Neural cell (in vitro differentiated cells): ENCODE data around the gene FBXO2. TPM values are rescaled to one million over a fixed set of nuclear protein-coding genes. Genes with fewer than 3 reads are reported as not detected.
A peak's percentile ranks its signal among the peaks of the same experiment; 100 is the strongest.

Experiments
- H2AFZ ChIP-seq: fragments of 200-600, 300-800 bp; sonication (generic), shearing (Covaris generic); 2 replicates; pipeline ENCODE4 v1.6.0; 2014; ENCODE audit warnings: low read depth, mild to moderate bottlenecking, antibody characterized with exemption, low read length, moderate library complexity
- H3F3A ChIP-seq: fragments of 200-600 bp; shearing (Covaris generic); 2 replicates; pipeline ENCODE4 v1.6.1; 2016; ENCODE audit warnings: mild to moderate bottlenecking, moderate library complexity, mixed read lengths, antibody characterized with exemption, low read length; ENCODE audit not compliant: insufficient read depth, poor library complexity, severe bottlenecking
- H3K27ac ChIP-seq: fragments of 200-600, 300-800 bp; sonication (generic), shearing (Covaris generic); 2 replicates; pipeline ENCODE4 v1.5.1; 2014; ENCODE audit warnings: mild to moderate bottlenecking, low read length, moderate library complexity
- H3K27me3 ChIP-seq: fragments of 300-800, 200-600 bp; sonication (generic), shearing (Covaris generic); 2 replicates; pipeline ENCODE4 v1.6.0; 2014; ENCODE audit warnings: mild to moderate bottlenecking, low read depth, low read length, moderate library complexity; ENCODE audit not compliant: insufficient read depth
- H3K36me3 ChIP-seq: fragments of 300-800, 200-600 bp; sonication (generic), shearing (Covaris generic); 2 replicates; pipeline ENCODE4 v1.5.1; 2014; ENCODE audit warnings: mild to moderate bottlenecking, antibody characterized with exemption, low read length, moderate library complexity; ENCODE audit not compliant: insufficient read depth
- H3K4me2 ChIP-seq: fragments of 300-800, 200-600 bp; sonication (generic), shearing (Covaris generic); 2 replicates; pipeline ENCODE4 v1.6.0; 2014; ENCODE audit warnings: mild to moderate bottlenecking, low read length
- H3K4me3 ChIP-seq: fragments of 300-800, 200-600 bp; sonication (generic), shearing (Covaris generic); 2 replicates; pipeline ENCODE4 v1.5.1; 2014; ENCODE audit warnings: mild to moderate bottlenecking, low read length, moderate library complexity
- H3K79me2 ChIP-seq: fragments of 200-600 bp; shearing (Covaris generic); replicated peaks from 2 replicates; pipeline ENCODE4 v1.6.0; 2014; ENCODE audit warnings: mild to moderate bottlenecking, low read length, moderate library complexity; ENCODE audit not compliant: insufficient read depth
- H3K9ac ChIP-seq: fragments of 300-800, 200-600 bp; sonication (generic), shearing (Covaris generic); 2 replicates; pipeline ENCODE4 v1.6.1; 2016; ENCODE audit warnings: mild to moderate bottlenecking, low read length, mixed read lengths
- H3K9me2 ChIP-seq: fragments of 200-600 bp; shearing (Covaris generic); 2 replicates; pipeline ENCODE4 v1.6.1; 2016; ENCODE audit warnings: mild to moderate bottlenecking, low read length, mixed read lengths; ENCODE audit not compliant: insufficient read depth
- H3K9me3 ChIP-seq: fragments of 200-600, 300-800 bp; sonication (generic), shearing (Covaris generic); 2 replicates; pipeline ENCODE4 v1.6.1; 2016; ENCODE audit warnings: mild to moderate bottlenecking, mixed run types, low read length, moderate library complexity, mixed read lengths
- H4K20me1 ChIP-seq: fragments of 200-600 bp; shearing (Covaris generic); 2 replicates; pipeline ENCODE4 v1.6.1; 2016; ENCODE audit warnings: mild to moderate bottlenecking, mixed run types; ENCODE audit not compliant: insufficient read depth
- CTCF ChIP-seq: fragments of 450-650 bp; IDR thresholded peaks from 2 replicates; pipeline ENCODE4 v1.5.1; 2014; ENCODE audit warnings: antibody characterized with exemption, mild to moderate bottlenecking, moderate library complexity; ENCODE audit not compliant: poor library complexity, severe bottlenecking
- EP300 ChIP-seq: fragments of 450-650 bp; conservative IDR thresholded peaks from 2 replicates; pipeline ENCODE4 v1.6.1; 2014; ENCODE audit warnings: antibody characterized with exemption, mild to moderate bottlenecking, moderate library complexity; ENCODE audit not compliant: poor library complexity, severe bottlenecking
- EZH2 ChIP-seq: fragments of 200-600, 300-800 bp; shearing (Covaris generic), sonication (generic); IDR thresholded peaks from 2 replicates; pipeline ENCODE4 v1.6.1; 2014; ENCODE audit warnings: antibody characterized with exemption, low read length, borderline replicate concordance, mild to moderate bottlenecking; ENCODE audit not compliant: insufficient read depth, poor library complexity, severe bottlenecking
- MXI1 ChIP-seq: fragments of 450-650 bp; conservative IDR thresholded peaks from 2 replicates; pipeline ENCODE4 v1.6.1; 2014; ENCODE audit warnings: antibody characterized with exemption, mild to moderate bottlenecking; ENCODE audit not compliant: poor library complexity, severe bottlenecking
- POLR2AphosphoS5 ChIP-seq: IDR thresholded peaks from 2 replicates; pipeline ENCODE4 v1.6.1; 2012
- RAD21 ChIP-seq: fragments of 450-650 bp; conservative IDR thresholded peaks from 2 replicates; pipeline ENCODE4 v1.6.1; 2014; ENCODE audit warnings: antibody characterized with exemption, mild to moderate bottlenecking, moderate library complexity
- SMC3 ChIP-seq: fragments of 450-650 bp; conservative IDR thresholded peaks from 2 replicates; pipeline ENCODE4 v1.6.1; 2014; ENCODE audit warnings: antibody characterized with exemption, mild to moderate bottlenecking, moderate library complexity; ENCODE audit not compliant: poor library complexity
- TAF1 ChIP-seq: IDR thresholded peaks from 2 replicates; pipeline ENCODE4 v1.6.1; 2012; ENCODE audit warnings: low read depth
- polyA plus RNA-seq: library from polyadenylated mRNA; depleted of rRNA; stranded (reverse); fragments of >200 nt; gene quantifications from 2 replicates; pipeline ENCODE4 v1.2.3, GENCODE V29; 2014
- TF ChIP-seq, protein P1 (sequence below): IDR thresholded peaks from 2 replicates; pipeline ENCODE4 v1.6.1; 2012; ENCODE audit warnings: borderline replicate concordance

FBXO2 gene
- polyA plus RNA-seq, 1 donor from 2014 or later = 16.6 TPM

DNA sequence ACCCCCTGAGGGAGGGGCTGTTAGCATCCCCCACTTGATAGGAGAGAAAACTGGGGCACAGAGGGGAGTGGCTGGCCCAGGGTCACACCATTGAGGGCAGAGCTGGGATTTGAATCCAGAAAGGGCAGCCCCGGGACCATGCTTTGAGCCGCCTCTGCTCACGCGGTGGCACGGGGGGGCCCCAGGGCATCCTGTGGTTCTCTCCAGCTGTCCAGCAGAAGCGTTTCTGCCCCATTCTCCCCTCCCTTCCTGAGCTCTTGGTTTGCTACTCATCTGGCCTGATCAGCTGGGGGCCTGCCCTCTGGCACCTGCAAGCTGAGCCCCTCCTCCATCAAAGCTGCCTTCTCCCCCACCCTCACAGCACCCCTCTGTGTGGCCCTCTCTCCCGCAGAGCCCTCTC lies 37.5 kb downstream of the FBXO2 start:
- H3K4me2 ChIP-seq = no peak overlapping the region
- no peak overlapping the region for H3K27ac ChIP-seq
- H3F3A ChIP-seq = no peaks in the 10 kb centered on the region
- H3K36me3 ChIP-seq = no peaks in the 10 kb centered on the region
- H3K9me3 ChIP-seq = no peaks in the 10 kb centered on the region
- TF ChIP-seq TAF1 (no peak), EP300 (no peak), POLR2AphosphoS5 (no peak), RAD21 (no peak), SMC3 (no peak), EZH2 (no peak), MXI1 (no peak), CTCF (no peak)
- TF ChIP-seq, protein P1, sequence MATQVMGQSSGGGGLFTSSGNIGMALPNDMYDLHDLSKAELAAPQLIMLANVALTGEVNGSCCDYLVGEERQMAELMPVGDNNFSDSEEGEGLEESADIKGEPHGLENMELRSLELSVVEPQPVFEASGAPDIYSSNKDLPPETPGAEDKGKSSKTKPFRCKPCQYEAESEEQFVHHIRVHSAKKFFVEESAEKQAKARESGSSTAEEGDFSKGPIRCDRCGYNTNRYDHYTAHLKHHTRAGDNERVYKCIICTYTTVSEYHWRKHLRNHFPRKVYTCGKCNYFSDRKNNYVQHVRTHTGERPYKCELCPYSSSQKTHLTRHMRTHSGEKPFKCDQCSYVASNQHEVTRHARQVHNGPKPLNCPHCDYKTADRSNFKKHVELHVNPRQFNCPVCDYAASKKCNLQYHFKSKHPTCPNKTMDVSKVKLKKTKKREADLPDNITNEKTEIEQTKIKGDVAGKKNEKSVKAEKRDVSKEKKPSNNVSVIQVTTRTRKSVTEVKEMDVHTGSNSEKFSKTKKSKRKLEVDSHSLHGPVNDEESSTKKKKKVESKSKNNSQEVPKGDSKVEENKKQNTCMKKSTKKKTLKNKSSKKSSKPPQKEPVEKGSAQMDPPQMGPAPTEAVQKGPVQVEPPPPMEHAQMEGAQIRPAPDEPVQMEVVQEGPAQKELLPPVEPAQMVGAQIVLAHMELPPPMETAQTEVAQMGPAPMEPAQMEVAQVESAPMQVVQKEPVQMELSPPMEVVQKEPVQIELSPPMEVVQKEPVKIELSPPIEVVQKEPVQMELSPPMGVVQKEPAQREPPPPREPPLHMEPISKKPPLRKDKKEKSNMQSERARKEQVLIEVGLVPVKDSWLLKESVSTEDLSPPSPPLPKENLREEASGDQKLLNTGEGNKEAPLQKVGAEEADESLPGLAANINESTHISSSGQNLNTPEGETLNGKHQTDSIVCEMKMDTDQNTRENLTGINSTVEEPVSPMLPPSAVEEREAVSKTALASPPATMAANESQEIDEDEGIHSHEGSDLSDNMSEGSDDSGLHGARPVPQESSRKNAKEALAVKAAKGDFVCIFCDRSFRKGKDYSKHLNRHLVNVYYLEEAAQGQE = no peak
- no peaks in the 10 kb centered on the region for H3K79me2 ChIP-seq
- H3K4me3 ChIP-seq = no peak overlapping the region
- H3K27me3 ChIP-seq = no peaks in the 10 kb centered on the region
- H3K9ac ChIP-seq = no peak overlapping the region
- H4K20me1 ChIP-seq = no peaks in the 10 kb centered on the region
- H3K9me2 ChIP-seq = no peaks in the 10 kb centered on the region
- H2AFZ ChIP-seq = no peak overlapping the region

DNA sequence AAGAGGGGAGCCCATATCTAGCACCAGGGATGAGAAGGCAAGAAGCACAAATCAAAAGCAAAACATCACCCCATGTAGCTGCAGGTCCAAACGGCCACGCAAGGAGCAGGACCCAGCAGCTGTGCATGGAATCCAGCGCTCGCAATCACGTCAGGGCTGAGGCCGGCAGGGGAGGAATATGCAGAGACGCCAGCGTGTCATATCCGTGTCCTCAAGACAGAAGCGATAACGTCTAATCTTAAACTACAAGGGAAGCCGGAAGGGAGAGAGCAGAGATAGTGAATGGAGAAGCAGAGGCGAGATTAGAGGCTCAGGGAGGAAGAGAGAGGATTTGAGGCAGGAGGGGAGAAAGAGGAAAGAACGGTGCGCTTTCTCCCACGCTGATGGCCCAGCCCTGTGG lies 39.1 kb downstream of the FBXO2 start:
- peak; percentile 23 for TF ChIP-seq POLR2AphosphoS5
- no peak for TF ChIP-seq SMC3
- H4K20me1 ChIP-seq = no peaks in the 10 kb centered on the region

DNA sequence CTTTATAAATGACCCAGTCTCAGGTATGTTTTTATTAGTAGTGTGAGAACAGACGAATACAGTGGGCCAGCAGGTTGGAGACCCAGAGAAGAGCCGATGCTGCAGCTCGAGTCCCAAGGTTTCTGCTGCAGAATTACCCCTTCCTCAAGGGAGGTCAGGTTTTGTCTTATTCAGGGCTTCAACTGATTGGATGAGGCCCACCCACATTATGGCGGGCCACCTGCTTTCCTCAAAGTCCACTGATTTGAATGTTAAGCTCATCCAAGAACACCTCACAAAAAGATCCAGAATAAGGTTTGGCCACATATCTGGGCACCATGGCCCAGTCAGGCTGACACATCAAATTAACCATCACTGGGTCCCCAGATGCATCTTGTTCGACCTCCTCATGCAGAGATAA lies 40.9 kb downstream of the FBXO2 start:
- H3K4me2 ChIP-seq = no peak overlapping the region
- no peak overlapping the region for H3K27ac ChIP-seq
- TF ChIP-seq EP300 = no peak
- no peak for TF ChIP-seq MXI1
- no peak for TF ChIP-seq RAD21
- TF ChIP-seq, protein P1 = no peak
- TF ChIP-seq POLR2AphosphoS5 = no peak
- TF ChIP-seq EZH2 = no peak
- TF ChIP-seq TAF1 = no peak
- TF ChIP-seq SMC3 = no peak
- no peak for TF ChIP-seq CTCF
- no peak overlapping the region for H3K9ac ChIP-seq
- H3K79me2 ChIP-seq = no peaks in the 10 kb centered on the region
- no peaks in the 10 kb centered on the region for H3K9me3 ChIP-seq
- H4K20me1 ChIP-seq = no peaks in the 10 kb centered on the region
- no peak overlapping the region for H3K4me3 ChIP-seq
- H2AFZ ChIP-seq = no peak overlapping the region
- H3K9me2 ChIP-seq = no peaks in the 10 kb centered on the region
- H3K27me3 ChIP-seq = no peaks in the 10 kb centered on the region
- H3K36me3 ChIP-seq = no peaks in the 10 kb centered on the region
- no peaks in the 10 kb centered on the region for H3F3A ChIP-seq

More for the DNA sequence above, 39.1 kb downstream of the FBXO2 start:
- Histone ChIP-seq H3K9ac (peak overlapping the region; percentile 13), H3F3A (no peaks in the 10 kb centered on the region), H3K4me2 (no peak overlapping the region), H2AFZ (no peak overlapping the region), H3K9me2 (no peaks in the 10 kb centered on the region), H3K27me3 (no peaks in the 10 kb centered on the region), H3K36me3 (no peaks in the 10 kb centered on the region), H3K4me3 (no peak overlapping the region), H3K9me3 (no peaks in the 10 kb centered on the region), H3K27ac (peak overlapping the region; percentile 30), H3K79me2 (no peaks in the 10 kb centered on the region)
